BLaER1 (cell line): ENCODE results near the gene STAC.
"Not testable (repeated sequence)": the region's sequence is repeated elsewhere in the genome, so short reads cannot be mapped to it uniquely, and the experiment has no call there.

ENCODE experiments used
- H3K27ac ChIP-seq: shearing (Covaris generic); formaldehyde crosslinking; 2 replicates; pipeline ENCODE4 v1.8.1; 2022
- H3K27me3 ChIP-seq: shearing (Covaris generic); formaldehyde crosslinking; 2 replicates; pipeline ENCODE4 v1.8.1; 2022
- H3K36me3 ChIP-seq: shearing (Covaris generic); formaldehyde crosslinking; 2 replicates; pipeline ENCODE4 v1.8.1; 2022
- H3K4me1 ChIP-seq: shearing (Covaris generic); formaldehyde crosslinking; 2 replicates; pipeline ENCODE4 v1.8.1; 2022
- H3K4me2 ChIP-seq: shearing (Covaris generic); formaldehyde crosslinking; 2 replicates; pipeline ENCODE4 v1.8.1; 2022
- H3K4me3 ChIP-seq: shearing (Covaris generic); formaldehyde crosslinking; 2 replicates; pipeline ENCODE4 v1.8.1; 2022
- H3K9ac ChIP-seq: shearing (Covaris generic); formaldehyde crosslinking; 2 replicates; pipeline ENCODE4 v1.8.1; 2022
- H3K9me3 ChIP-seq: shearing (Covaris generic); formaldehyde crosslinking; 2 replicates; pipeline ENCODE4 v1.8.1; 2022
- H4K20me1 ChIP-seq: shearing (Covaris generic); formaldehyde crosslinking; 2 replicates; pipeline ENCODE4 v1.8.1; 2022
- Cebpa-rat ChIP-seq: shearing (Covaris generic); IDR thresholded peaks from 2 replicates; pipeline ENCODE4 v1.8.1; 2022

Gene STAC

DNA sequence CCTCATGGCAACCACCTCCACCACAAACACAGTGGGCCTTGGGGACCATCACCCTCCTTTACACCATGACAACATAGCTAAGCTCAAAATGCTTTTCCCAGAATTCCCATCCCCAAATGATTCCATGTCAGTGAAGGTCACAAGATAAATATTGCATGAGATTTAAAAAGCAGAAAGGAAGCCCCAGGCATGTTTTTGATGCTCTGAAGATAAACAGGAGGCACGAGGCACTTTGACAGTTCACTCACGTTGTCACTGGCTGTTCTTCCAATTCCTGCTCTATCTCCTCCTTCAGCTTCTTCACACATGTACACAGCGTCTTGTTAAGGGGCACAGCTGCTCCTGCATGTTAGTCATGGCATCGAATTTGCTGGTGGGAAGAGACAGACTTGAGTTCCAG, 180.4 kb downstream of the STAC start:
- H4K20me1 ChIP-seq = no peaks in the 10 kb centered on the region
- TF ChIP-seq Cebpa-rat = no peak
- H3K4me2 ChIP-seq = peak overlapping the region; percentile 55

DNA sequence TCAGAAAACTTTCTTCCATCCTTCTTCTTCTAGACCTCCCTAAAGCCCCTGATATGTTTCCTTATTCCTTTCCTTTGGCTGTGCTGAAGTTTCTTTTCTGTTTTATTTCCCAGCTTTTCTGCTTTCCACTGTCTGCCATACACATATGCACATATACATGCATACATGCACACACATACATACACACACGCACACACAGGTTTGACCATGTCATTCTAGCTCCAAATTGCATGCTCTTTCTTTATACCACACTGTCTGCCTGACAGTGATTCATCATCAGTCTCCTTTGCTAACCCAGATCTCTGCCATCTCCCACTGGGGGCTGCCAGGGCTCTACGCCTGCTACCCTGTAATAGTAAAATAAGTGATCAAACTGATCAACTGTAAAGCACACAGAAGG, 181.3 kb downstream of the STAC start:
- H3K27ac ChIP-seq = no peak overlapping the region
- no peak overlapping the region for H3K9ac ChIP-seq
- H3K4me2 ChIP-seq = no peak overlapping the region
- no peaks in the 10 kb centered on the region for H4K20me1 ChIP-seq
- peaks cover 34% of the 10 kb centered on the region for H3K4me1 ChIP-seq
- TF ChIP-seq Cebpa-rat = no peak
- 0 out of 2 replicates have a peak, but pooled peaks cover 2% of the 10 kb centered on the region for H3K9me3 ChIP-seq
- H3K36me3 ChIP-seq = no peaks in the 10 kb centered on the region
- no peaks in the 10 kb centered on the region for H3K27me3 ChIP-seq
- H3K4me3 ChIP-seq = no peak overlapping the region

More for the DNA sequence above, 180.4 kb downstream of the STAC start:
- Histone ChIP-seq H3K36me3 (no peaks in the 10 kb centered on the region), H3K4me1 (peaks cover 41% of the 10 kb centered on the region), H3K9me3 (no peaks in the 10 kb centered on the region), H3K4me3 (no peak overlapping the region), H3K27me3 (no peaks in the 10 kb centered on the region), H3K27ac (no peak overlapping the region), H3K9ac (no peak overlapping the region)

DNA sequence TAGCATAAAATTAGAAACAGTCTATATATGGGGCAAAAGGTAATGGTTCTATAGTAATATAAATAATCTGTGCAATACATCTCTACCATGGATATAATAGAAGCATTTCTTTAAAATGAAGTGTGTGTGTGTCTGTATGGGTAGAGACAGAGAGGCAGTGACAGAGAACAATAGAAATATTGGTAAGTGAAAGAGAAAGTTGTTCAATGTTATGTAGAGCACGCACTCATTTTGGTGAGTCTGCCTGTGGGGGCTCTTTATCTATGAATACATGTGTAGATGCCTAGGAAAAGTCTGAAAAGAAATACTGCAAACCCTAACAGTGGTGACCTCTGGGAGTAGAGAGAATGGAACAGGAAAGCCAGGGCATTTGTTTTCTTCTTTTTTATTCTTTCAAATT, 182.6 kb downstream of the STAC start:
- H3K27me3 ChIP-seq = no peaks in the 10 kb centered on the region
- no peak overlapping the region for H3K4me3 ChIP-seq
- TF ChIP-seq Cebpa-rat = no peak
- H3K9me3 ChIP-seq = 0 out of 2 replicates have a peak, but pooled peaks cover 6% of the 10 kb centered on the region
- H4K20me1 ChIP-seq = no peaks in the 10 kb centered on the region
- H3K36me3 ChIP-seq = no peaks in the 10 kb centered on the region
- H3K4me2 ChIP-seq = no peak overlapping the region
- no peak overlapping the region for H3K9ac ChIP-seq
- H3K4me1 ChIP-seq = peaks cover 21% of the 10 kb centered on the region
- no peak overlapping the region for H3K27ac ChIP-seq

DNA sequence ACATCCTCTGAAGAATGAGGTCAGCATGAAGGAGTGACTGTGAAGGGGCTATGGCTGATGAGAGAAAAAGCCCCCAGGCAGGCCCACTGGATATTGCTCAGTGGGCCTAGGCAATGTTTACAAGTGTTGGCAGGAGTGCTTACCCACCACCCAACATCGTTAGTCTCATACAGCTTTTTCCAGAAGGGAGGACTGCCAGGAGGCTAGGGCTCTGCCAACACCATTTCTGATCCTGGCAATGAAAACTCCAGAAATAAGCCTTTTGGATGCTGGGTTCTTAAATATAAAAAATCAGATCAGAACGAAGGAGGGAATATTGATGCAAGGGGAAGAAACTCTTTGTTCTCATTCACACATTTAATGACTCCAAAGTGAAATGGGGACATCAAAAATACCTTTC, 194.9 kb downstream of the STAC start:
- H3K4me2 ChIP-seq = no peak overlapping the region
- TF ChIP-seq Cebpa-rat = no peak
- H3K27me3 ChIP-seq = no peaks in the 10 kb centered on the region
- no peaks in the 10 kb centered on the region for H4K20me1 ChIP-seq
- no peaks in the 10 kb centered on the region for H3K36me3 ChIP-seq
- H3K9me3 ChIP-seq = peaks cover 48% of the 10 kb centered on the region
- H3K9ac ChIP-seq = no peak overlapping the region
- no peak overlapping the region for H3K4me3 ChIP-seq
- no peaks in the 10 kb centered on the region for H3K4me1 ChIP-seq
- H3K27ac ChIP-seq = no peak overlapping the region

DNA sequence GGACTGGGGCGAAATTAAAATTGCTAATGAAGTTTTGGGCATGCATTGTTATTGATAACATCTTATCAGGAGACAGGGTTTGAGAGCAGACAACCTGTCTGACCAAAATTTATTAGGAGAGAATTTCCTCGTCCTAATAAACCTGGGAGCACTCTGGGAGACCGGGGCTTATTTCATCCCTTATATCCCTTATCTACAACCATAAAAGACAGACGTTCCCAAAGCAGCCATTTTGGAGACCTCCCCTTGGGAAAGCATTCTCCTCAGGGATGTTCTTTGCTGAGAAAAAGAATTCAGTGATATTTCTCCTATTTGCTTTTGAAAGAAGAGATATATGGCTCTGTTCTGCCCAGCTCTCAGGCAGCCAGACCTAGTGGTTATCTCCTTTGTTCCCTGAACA, 198.1 kb downstream of the STAC start:
- not testable (repeated sequence) for H3K4me1 ChIP-seq, H3K27ac ChIP-seq, H3K9ac ChIP-seq, H3K27me3 ChIP-seq, H3K4me3 ChIP-seq, H3K36me3 ChIP-seq, H4K20me1 ChIP-seq, H3K4me2 ChIP-seq
- H3K9me3 ChIP-seq = peaks cover 37% of the 10 kb centered on the region

DNA sequence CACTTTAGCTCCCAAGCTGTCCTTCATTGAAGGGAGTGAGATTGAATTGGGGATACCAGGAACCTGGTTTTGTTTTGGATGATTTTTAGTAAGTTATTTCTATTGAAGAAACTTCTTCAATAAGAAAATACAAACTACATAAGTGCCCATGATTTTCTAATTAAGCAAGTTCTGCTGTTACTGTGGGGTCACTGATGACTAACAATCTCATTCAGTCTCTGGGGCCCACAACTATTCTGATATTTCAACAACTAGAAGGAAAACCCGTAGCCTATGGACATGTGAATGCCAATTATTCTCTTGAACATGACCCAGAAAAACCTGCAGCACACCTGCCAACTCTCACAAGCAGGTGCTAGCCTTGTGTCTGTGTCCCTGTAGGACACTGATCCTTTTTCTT, 199.4 kb downstream of the STAC start:
- no peak overlapping the region for H3K4me3 ChIP-seq
- no peak overlapping the region for H3K4me2 ChIP-seq
- H3K27ac ChIP-seq = no peak overlapping the region
- H3K27me3 ChIP-seq = no peaks in the 10 kb centered on the region
- H3K9me3 ChIP-seq = peaks cover 30% of the 10 kb centered on the region
- H4K20me1 ChIP-seq = no peaks in the 10 kb centered on the region
- H3K36me3 ChIP-seq = no peaks in the 10 kb centered on the region
- no peaks in the 10 kb centered on the region for H3K4me1 ChIP-seq
- no peak overlapping the region for H3K9ac ChIP-seq
- TF ChIP-seq Cebpa-rat = no peak

DNA sequence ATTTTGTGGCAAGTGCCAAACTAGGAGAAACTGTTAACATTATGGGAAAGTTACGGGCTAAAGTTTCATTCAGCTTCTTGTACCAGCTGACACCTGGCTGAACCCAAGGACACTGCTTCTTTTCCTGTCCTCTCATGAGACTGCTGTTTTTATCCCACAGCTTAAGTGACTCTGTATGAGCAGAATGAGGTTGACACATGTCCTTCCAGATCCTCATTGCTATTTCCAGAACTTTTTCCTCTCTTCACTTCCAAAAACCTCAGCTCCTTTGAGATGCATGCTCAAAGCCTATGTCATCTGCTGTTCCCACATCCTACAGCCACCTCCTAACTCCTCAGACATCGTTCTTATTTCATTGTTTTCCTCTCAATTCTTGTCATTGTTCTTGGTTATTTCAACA, 200.4 kb downstream of the STAC start:
- Histone ChIP-seq H4K20me1 (no peaks in the 10 kb centered on the region), H3K27me3 (no peaks in the 10 kb centered on the region), H3K27ac (no peak overlapping the region), H3K4me2 (no peak overlapping the region), H3K4me1 (no peaks in the 10 kb centered on the region), H3K36me3 (no peaks in the 10 kb centered on the region), H3K4me3 (no peak overlapping the region), H3K9me3 (peaks cover 30% of the 10 kb centered on the region), H3K9ac (no peak overlapping the region)
- TF ChIP-seq Cebpa-rat = no peak

DNA sequence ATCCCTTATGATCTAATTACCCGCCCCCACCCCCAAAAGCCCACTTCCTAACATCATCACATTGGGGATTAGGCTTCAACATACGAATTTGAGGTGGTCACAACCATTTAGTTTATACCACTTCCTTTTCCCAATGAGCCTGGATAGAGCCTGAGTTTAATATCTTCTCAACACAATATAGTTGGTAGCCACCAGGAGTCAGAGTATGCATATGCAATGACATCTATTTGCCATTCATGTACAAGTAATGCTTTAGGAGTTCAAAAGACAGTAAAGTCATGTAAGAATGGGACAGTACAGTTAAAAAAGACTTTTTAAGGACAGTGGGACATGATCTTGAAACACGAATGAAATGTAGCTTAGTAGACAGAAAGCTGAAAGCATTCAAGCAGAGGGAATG, 211.7 kb downstream of the STAC start:
- Histone ChIP-seq H3K4me2 (no peak overlapping the region), H3K9me3 (no peaks in the 10 kb centered on the region), H4K20me1 (no peaks in the 10 kb centered on the region), H3K27me3 (no peaks in the 10 kb centered on the region), H3K4me3 (no peak overlapping the region), H3K4me1 (peaks cover 5% of the 10 kb centered on the region; the same call in 1 of the 2 replicates), H3K36me3 (no peaks in the 10 kb centered on the region), H3K27ac (no peak overlapping the region), H3K9ac (no peak overlapping the region)
- no peak for TF ChIP-seq Cebpa-rat

DNA sequence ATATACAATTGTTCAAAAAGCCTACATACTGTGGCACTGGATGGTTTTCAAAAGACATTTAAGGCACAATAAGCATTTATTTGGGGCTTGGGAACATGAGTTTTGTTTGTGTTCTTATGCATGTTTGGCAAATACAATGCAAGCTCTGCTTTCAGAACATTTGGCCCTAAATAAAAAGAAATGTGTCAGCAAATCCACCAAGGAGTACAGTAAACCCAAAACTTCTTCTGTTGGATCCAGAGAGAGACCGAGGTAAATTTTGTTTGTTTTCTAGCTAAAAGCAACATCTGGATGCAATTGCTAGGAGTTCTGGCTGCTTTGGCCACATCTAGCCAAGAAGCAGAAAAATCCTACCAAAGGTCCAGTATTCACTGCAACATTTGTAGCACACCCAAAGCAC, 215.2 kb downstream of the STAC start:
- TF ChIP-seq Cebpa-rat = no peak
- no peak overlapping the region for H3K27ac ChIP-seq
- H3K9me3 ChIP-seq = no peaks in the 10 kb centered on the region
- no peaks in the 10 kb centered on the region for H4K20me1 ChIP-seq
- H3K4me1 ChIP-seq = peaks cover 5% of the 10 kb centered on the region; the same call in 1 of the 2 replicates
- H3K27me3 ChIP-seq = no peaks in the 10 kb centered on the region
- no peak overlapping the region for H3K4me2 ChIP-seq
- no peak overlapping the region for H3K4me3 ChIP-seq
- H3K9ac ChIP-seq = no peak overlapping the region
- no peaks in the 10 kb centered on the region for H3K36me3 ChIP-seq

DNA sequence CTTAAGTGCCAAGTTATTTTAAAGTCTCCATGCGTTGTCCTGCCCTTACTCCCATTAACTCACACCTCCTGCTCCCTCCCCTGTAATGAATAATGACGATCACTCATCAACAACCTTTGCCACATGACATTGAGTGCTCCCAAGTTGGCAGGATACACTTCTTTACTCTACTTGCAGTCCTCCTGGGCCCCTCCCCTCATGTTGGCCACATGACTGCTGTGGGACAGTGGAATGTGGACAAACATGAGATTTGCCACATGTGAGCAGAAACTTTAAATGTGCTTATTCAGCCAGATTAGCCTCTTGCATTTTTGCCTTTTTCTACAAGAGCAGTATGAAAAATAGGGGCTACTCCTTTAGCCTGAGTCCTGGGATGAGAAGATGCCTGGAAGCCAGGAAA, 216.1 kb downstream of the STAC start:
- no peaks in the 10 kb centered on the region for H3K9me3 ChIP-seq
- H3K4me2 ChIP-seq = no peak overlapping the region
- no peaks in the 10 kb centered on the region for H4K20me1 ChIP-seq
- H3K4me1 ChIP-seq = peaks cover 5% of the 10 kb centered on the region; the same call in 1 of the 2 replicates
- no peak overlapping the region for H3K9ac ChIP-seq
- H3K36me3 ChIP-seq = no peaks in the 10 kb centered on the region
- TF ChIP-seq Cebpa-rat = no peak
- H3K27ac ChIP-seq = no peak overlapping the region
- H3K27me3 ChIP-seq = no peaks in the 10 kb centered on the region
- no peak overlapping the region for H3K4me3 ChIP-seq

DNA sequence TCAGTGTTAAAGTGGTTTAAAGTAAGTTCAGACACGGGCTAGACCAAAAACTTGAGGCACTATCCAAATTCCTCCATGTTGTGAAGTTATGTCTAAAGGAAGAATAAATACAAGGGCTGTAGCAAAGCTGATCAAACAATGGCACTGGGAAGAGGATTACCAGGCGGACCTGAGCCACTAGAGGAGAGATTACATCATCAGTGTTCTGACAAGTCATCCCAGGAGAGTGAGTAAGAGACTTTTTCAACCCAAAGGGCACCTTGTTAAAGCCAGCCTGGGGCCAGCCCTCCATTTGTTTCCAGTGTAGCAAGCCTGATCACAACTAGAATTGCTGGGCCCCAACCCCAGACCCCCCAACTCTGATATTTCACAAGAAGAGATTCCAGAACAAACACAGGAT, 217.1 kb downstream of the STAC start:
- Histone ChIP-seq H3K4me3 (no peak overlapping the region), H3K4me1 (peaks cover 5% of the 10 kb centered on the region; the same call in 1 of the 2 replicates), H3K27ac (no peak overlapping the region), H3K36me3 (no peaks in the 10 kb centered on the region), H3K9ac (no peak overlapping the region), H3K4me2 (no peak overlapping the region), H4K20me1 (no peaks in the 10 kb centered on the region), H3K27me3 (no peaks in the 10 kb centered on the region), H3K9me3 (no peaks in the 10 kb centered on the region)
- no peak for TF ChIP-seq Cebpa-rat
